ENCODE results near the gene MRC2.

Gene MRC2

GRCh38 chr17:62705778-62706597 is 78.5 kb downstream of the MRC2 start:
- TF ChIP-seq CTCF (IDR thresholded peaks at IDR 0.05; ENCODE audit: extremely low read depth, missing control alignments), result no peak
- DNase-seq (ENCODE audit: low spot score), result no peak

DNA sequence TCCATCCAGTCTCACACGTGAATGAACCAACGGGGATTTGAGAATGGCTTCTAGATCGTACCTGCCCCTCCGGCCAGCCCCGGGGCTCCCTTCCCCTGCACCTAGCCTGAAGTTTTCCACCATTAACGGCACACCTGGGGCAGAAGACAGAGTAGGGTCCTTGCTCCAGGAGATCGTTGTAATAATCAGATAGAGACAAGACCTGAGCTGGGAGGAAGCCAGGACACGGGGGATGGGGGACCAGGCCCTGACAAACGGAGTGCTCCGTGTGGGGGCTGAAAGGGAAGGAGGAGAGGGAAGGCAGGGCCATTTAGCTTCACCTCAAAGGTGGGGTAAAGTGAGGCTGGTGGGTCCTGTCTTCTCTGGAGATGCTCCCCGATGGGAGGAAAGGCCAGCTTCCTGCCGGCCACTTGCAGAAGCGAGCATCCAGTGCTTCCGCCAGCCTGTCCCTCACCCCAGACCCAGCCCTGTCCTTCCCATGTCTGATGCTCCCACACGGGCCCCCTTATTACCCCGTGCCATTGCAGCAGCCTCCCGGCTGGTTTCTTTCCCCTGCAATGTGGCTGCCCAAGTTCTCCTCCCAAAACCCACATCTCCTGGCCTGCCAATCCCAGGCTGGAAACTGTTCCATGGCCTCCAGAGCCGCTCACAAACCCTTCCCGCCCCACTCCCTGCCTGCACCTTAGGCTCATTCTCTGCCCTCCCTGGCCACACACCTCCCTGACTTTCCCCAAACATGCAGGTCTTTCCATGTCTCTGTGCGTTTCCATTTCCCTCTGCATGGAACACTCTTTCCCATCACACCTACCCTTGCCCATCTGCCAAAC is 79.3 kb downstream of the MRC2 start:
- TF ChIP-seq CTCF (IDR thresholded peaks at IDR 0.05; ENCODE audit: extremely low read depth, missing control alignments), result no peak
- no peak for DNase-seq (ENCODE audit: low spot score)

DNA sequence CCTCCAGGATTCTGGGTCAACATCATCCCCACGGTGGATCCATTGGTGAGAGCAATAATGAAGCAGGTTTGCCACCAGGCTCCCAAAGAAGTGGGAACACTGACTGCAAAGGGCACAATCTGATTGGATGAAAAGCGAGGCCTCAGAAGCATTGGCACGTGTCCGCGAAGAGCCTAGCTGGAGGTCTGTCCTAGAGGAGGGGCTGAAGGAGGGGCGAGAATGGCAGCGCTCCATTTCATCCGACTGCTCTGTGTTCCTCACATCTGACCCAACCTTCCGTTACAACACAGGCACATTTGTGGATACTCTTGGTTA is 79.9 kb downstream of the MRC2 start:
- DNase-seq (ENCODE audit: low spot score), result no peak
- TF ChIP-seq CTCF (IDR thresholded peaks at IDR 0.05; ENCODE audit: extremely low read depth, missing control alignments), result no peak

GRCh38 chr17:62708587-62708986 is 81.1 kb downstream of the MRC2 start:
- TF ChIP-seq CTCF (IDR thresholded peaks at IDR 0.05; ENCODE audit: extremely low read depth, missing control alignments), result no peak
- no peak for DNase-seq (ENCODE audit: low spot score)

DNA sequence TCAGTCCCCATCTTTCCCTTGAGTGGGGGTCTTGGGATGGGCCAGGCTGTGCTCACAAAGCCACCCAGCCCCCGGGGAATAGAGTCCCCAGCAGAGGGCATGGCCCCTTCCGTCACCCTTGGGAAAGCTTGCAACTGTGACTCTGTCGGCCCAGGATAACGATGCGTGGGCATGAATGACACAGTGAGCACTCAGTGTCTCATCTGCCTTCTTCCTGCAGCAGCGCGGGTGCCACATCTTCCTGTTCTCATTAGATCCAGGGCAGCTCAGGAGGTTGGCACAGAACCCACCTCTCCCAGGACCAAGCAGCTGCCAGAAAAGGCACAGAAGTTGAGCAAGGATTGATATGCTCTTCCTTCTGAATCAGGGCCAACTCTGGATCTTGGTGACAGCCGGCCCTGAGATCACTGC is 84.7 kb downstream of the MRC2 start:
- TF ChIP-seq CTCF (IDR thresholded peaks at IDR 0.05; ENCODE audit: extremely low read depth, missing control alignments), result no peak
- DNase-seq (ENCODE audit: low spot score), result no peak

- no peak for DNase-seq (ENCODE audit: low spot score)
Measured at GRCh38 chr17:62713086-62713881, 85.8 kb downstream of the MRC2 start.

More at GRCh38 chr17:62713086-62713881, 85.8 kb downstream of the MRC2 start:
- no peak for TF ChIP-seq CTCF (IDR thresholded peaks at IDR 0.05; ENCODE audit: extremely low read depth, missing control alignments)

Data from GM20000 (cell line).